Activated CD4-positive, CD25-positive, alpha-beta regulatory T cell treated with anti-CD3 and anti-CD28 coated beads, Interleukin-2, amount 50 U/mL, for 24 hours (primary cell): ENCODE measurements around the gene XRCC6.
"Not testable (repeated sequence)": the region's sequence is repeated elsewhere in the genome, so short reads cannot be mapped to it uniquely, and the experiment has no call there.

Experiments used
- ATAC-seq, 2 donors: fragments of 150-1000 bp; cut with Tn5 transposase; one replicate each; pipeline ENCODE4 v1.10.0; 2021; ENCODE audit warnings: mild to moderate bottlenecking in 1 of 2, moderate library complexity in 1 of 2

XRCC6 gene

DNA sequence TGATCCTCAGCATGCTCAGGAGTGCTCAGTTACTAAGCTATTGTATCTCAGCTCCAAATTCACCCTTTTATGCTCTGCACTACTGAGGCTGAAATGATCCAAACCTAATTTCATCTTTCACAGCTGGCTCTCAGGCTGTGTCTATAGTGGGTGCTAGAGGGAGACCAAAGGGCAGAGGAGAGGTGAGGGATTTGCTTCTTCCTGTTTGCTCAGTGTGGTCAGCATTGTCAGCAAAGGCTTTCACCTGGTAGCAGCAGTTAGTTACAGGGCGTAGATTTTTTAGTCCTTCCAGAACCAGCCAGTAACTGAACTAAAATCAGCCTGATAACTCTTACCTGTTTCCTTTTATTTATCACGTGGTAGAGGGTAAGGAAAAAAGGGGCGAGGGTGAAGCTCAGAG is 33.2 kb downstream of the XRCC6 start:
- ATAC-seq: no peak

DNA sequence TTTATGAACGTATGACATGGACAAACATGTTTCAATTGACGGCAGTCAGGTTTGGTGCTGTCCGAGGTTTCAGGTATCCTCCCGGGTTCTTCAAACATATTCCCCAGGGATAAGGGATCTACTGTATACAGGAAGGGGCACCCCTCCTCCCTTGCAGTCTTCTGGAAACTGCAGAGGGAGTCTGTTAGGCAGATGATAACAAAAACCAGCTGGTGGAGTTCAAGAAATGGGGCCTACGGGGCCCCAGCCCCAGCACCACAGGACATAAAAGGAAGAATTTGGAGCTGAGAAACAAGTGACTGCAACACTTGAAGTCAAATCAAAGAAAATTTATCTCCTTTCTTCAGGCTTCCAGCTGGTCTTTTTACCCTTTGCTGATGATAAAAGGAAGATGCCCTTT is 35.5 kb downstream of the XRCC6 start:
- ATAC-seq: no peak

DNA sequence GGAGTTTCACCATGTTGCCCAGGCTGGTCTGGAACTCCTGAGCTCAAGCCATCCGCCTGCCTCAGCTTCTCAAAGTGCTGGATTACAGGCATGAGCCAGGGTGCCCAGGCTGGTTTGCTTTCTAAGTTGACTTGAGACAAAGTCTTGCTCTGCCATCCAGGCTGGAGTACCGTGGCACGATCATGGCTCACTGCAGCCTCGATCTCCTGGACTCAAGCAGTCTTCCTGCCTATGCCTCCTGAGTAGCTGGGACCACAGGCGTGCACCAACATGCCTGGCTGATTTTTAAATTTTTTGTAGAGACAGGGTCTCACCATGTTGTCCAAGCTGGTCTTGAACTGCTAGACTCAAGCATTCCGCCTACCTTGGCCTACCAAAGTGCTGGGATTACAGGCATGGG is 36.6 kb downstream of the XRCC6 start:
- ATAC-seq: no peak

DNA sequence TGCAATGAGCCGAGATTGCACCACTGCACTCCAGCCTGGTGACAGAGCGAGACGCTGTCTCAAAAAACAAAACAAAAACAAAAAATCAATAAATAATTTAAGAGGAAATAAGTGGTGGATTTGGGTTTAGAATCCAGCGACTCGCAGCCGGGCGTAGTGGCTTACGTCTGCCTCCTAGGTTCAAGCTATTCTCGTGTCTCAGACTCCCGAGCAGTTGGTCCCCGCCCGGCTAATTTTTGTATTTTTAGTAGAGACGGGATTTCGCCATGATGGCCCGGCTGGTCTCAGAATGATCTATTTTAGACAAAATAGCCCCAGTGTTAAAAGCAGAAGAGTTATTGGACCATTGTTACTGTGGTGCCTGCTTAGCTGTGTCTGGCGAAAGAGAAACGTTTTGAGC is 37.8 kb downstream of the XRCC6 start:
- ATAC-seq: no peak

DNA sequence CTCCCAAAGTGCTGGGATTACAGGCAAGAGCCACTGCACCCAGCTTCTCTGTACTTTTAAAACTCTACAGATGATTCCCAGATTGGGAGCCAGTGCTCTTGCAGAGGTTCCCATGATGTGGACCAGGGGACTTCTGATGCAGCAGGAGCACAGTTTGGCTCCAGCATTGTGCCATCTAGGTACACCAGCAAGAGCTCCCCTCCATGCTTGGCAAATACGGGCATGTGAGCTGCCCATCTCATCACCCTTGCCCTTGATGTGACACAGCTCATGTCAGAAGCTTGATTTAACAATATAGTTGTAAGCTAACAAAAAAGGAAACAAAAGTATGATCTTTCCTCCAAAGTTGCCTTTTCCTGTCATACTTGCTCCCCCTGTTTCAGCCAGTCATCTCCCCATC is 38.8 kb downstream of the XRCC6 start:
- no peak for ATAC-seq

DNA sequence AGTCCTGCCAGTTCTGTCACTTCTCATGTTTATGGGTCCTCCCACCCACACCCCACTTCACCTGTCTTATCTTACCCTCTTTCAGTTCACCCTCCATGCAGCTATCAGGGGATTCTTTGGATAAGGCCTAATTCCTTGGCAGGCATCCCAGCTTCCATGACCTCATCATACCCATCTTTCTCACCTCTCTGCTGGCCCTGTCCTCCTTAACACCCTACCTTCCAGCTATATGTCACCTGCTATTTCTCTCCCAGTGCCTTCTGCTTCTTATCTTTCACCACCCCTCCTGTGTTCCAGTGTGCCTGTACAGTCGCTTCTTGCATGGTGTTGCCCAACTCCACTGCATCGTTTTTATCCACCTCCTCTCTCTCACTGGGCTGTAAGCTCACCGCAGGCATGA is 39.3 kb downstream of the XRCC6 start:
- no peak for ATAC-seq

DNA sequence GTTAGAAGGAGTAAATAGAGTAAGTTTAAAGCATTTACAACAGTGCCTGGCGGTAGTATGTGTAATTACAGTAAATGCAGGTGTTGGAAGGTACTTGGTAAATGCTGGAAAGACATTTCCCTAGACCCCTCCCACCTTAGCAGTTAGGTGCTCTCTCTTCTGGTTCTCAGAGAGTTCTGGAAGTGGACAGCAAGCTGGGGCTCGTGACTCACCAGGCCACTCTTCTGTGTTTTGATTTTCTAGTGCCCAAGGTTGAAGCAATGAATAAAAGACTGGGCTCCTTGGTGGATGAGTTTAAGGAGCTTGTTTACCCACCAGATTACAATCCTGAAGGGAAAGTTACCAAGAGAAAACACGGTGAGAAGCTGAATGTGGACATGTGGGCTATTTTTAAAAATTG is 40.0 kb downstream of the XRCC6 start:
- ATAC-seq: no peak

DNA sequence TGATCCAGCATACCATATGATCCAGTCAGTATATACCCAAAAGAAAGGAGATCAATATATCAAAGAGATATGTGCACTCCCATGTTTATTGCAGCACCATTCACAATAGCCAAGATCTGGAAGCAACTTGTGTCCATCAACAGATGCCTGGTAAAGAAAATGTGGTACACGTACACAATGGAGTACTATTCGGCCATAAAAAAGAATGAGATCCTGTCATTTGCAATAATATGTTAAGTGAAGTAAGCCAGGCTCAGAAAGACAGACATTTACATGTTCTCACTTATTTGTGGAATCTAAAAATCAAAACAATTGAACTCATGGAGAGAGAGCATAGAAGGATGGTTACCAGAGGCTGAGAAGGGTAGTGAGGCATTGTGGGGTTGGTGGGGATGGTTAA is 40.6 kb downstream of the XRCC6 start:
- ATAC-seq: no peak

DNA sequence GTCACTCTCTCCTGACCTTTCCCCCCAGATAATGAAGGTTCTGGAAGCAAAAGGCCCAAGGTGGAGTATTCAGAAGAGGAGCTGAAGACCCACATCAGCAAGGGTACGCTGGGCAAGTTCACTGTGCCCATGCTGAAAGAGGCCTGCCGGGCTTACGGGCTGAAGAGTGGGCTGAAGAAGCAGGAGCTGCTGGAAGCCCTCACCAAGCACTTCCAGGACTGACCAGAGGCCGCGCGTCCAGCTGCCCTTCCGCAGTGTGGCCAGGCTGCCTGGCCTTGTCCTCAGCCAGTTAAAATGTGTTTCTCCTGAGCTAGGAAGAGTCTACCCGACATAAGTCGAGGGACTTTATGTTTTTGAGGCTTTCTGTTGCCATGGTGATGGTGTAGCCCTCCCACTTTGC is 42.5 kb downstream of the XRCC6 start:
- ATAC-seq: not testable (repeated sequence)

DNA sequence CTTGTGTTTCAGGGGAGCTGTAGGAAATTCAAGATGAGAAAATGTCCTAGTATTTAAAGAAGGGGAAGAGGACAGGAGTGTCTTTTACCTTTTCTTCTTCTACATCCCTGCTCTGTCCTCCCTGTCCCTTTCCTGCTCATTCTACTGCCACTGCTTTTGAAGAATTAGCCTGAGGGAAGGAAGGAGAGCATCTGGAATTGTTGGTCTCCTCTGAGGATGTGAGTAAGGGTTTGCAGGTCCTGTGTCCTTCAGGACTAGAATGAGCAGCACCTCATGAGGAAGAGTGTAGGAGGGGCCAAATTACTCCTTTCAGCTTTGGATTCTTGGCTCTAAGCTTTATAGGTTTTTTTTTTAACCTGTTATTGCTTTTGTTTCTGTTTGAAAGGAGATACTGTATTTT is 43.4 kb downstream of the XRCC6 start:
- no peak for ATAC-seq

DNA sequence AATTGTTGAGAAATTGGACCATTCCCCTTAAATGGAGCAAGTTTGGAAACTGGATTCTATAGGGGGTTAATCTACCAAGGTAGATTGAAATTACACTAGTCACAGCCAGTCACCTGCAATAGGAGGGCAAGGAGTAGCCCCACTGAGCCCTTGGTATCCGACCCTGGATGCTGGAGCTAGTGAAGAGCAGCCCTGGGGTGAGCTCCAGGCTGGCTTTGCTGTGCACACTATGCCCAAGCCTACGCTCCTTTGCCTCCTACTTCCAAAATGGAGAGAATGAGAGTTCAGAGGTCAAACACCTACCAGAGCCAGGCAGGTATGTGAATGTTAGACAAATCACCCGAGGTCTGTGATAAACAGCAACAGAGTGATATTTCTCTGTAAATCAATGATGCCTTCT is 43.9 kb downstream of the XRCC6 start:
- no peak for ATAC-seq

DNA sequence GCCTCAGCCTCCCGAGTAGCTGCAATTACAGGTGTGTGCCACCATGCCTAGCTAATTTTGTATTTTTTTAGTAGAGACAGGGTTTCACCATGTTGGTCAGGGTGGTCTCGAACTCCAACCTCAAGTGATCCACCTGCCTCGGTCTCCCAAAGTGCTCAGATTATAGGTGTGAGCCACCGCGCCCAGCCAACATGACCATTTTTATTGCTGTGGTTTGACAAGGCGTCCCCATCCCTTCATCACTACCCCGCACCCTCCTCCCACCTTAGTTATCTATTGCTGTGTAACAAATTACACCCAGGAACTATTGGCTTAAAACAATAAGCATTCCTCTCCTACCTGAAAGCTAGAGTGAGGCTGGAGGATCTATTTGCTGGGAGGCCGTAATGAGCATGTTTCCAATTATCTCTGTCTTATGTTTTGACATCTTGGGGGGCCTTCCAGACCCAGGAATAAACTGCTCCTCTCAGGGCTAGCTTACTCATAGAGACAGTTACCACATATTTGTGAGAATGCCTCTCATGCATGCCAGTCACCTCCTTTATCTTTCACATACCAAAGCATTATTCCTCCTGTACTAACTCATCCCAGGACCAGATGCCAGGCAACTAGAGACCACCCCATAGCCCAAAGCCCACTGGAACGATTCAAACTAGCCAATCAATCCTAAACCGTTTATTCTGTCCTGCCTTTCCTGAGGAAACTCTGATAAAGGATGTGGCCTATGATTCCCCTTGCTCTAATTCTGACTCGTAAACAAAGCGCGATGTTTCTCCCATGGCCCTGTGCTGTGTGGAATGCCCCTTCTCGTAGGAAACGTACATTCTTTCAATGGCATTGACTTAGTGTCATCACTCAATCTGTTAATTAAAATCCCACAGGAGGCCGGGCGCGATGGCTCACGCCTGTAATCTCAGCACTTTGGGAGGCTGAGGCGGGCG is 48.1 kb downstream of the XRCC6 start:
- no peak for ATAC-seq

DNA sequence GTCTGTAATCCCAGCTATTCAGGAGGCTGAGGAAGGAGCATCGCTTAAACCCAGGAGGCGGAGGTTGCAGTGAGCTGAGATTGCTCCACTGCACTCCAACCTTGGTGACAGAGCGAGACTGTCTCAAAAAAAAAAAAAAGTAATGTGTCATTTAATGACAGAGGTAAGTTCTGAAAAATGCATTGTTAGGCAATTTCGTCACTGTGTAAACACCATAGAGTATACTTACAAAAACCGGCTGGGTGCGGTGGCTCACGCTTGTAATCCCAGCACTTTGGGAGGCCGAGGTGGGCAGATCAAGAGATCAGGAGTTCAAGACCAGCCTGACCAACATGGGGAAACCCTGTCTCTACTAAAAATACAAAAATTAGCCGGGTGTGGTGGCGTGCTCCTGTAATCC is 51.0 kb downstream of the XRCC6 start:
- ATAC-seq: not testable (repeated sequence)

DNA sequence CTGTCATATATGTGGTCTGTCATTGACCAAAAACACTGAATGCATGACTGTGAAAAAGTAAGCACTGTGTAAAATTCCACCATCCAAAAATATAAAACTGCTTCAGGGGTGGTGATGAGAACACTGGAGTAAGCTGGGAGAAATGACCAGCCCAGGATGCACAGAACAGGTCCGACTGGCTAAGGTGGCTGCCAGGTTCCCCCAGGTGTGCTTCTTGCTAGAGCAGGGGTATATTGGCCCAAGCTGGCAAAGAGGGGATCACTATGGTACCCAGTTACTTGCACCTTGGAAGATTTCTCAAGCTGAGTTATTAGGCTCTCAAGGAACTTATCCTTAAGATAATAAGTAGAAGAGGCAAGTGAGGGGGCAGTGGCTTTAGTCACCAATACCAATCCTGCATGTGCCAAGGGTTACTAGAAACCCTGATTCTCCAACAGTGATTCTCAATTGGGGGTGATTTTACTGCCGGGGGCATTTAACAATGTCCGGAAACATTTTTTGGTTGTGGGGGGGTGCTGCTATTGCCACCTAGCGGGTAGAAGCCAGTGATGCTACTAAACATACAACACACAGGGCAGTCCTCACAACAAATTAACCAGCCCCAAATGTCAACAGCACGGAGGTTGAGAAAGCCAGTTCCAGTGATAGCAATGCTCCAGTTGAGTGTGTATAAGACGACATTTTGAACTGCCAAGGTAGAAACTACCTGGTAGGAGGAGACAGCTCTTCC is 51.9 kb downstream of the XRCC6 start:
- ATAC-seq: no peak

DNA sequence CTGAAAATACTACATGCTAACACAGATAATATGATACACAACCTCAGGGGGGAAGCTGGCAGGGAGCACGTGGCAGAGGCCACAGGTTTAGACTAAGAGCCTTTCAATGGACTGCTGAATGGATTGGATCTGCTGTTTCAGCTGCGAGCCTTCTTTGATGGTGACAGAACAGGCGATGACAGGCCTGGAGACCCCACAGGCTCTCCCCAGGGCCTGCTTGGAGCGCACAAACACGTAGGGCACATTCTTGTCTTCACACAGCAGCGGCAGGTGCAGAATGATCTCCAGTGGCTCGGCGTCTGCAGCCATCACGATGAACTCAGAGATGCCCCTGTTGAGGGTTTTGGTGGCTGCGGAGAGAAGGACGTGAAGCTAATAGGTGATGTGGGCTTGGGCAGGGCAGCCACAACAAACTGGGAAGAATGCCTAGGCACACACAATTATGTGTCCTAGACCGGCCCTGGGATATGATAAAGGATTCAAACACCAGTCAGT is 53.8 kb downstream of the XRCC6 start:
- ATAC-seq: no peak

DNA sequence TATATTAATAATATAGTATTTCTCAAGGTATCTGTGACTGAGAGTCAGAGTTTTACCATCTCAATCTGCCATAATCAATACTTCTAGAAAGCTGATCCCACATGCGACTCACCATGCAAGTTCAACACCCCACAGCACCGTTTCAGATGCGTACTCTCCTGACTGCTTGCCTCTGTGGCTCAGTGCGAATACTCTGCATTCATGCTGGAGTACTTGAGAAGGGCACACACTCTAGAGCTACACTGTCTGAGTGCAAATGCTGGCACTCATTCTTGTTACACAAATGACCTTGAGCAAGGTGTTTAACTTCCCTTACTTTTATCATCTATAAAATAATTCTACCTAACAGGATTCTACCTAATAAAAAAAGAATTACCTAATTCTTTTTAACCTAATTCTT is 55.0 kb downstream of the XRCC6 start:
- ATAC-seq: no peak

DNA sequence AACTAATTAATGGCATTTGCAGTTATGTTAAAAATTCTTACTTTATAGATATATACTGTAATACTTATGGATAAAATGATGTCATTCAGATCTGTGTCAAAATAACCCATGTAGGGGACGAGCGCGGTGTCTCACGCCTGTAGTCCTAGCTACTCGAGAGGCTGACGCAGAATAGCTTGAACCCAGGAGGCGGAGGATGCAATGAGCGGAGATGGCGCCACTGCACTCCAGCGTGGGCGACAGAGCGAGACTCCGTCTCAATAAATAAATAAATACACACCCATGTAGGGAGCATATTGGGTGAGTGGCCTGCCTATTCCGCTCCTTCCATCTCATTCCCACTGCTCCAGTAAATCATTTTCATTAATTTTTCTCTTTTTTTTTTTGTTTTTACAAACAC is 60.5 kb downstream of the XRCC6 start:
- ATAC-seq: peak in 1 of 2 donors; percentile 30

DNA sequence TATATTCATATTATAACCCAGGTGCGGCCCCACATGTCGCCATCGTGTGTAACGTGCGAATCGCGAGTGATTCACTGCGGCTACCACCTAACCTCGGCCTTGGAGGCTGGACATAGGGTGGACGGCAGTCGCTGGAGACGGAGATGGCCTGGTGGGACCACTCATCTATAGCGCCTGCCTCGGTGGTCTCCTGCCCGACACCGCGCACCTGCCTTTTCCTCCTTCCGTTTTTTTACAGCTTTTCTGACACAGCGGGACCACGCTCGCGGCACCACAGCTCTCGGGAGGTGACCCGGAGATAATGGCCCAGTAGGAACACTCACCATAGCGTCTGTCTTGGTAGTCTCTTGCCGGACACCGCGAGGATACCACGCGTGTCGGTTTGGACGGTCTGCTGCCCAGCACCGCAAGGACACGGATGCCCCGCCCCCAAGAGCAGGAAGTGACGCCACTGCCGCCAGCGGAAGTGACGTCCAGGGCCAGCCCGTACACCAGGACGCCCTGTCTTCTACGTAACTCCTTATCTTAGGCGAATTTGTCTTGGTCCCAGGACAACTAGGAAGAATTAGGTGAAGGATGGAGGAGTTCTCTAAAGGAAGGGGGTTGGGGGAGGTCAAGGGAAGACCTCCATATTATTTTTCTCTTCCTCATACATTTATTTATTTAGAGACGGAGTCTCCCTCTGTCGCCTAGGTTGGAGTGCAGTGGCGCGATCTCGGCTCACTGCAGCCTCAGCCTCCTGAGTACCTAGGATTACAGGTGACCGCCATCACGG is 61.1 kb downstream of the XRCC6 start:
- peak; percentile 92 to 96 for ATAC-seq

DNA sequence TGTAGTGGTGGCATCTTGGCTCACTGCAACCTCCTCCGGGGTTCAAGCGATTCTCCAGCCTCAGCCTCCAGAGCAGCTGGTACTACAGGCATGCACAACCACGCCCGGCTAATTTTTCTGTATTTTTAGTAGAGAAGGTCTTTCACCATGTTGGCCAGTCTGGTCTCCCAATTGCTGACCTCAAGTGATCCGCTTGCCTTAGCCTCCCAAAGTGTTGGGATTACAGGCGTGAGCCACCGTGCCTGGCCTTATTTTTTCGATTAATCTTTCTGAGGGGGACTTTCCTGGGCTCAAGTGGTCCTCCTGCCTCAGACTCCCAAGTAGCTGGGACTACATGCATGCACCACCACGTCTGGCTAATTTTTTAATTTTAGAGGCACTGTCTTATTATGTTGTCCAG is 62.0 kb downstream of the XRCC6 start:
- ATAC-seq: no peak

DNA sequence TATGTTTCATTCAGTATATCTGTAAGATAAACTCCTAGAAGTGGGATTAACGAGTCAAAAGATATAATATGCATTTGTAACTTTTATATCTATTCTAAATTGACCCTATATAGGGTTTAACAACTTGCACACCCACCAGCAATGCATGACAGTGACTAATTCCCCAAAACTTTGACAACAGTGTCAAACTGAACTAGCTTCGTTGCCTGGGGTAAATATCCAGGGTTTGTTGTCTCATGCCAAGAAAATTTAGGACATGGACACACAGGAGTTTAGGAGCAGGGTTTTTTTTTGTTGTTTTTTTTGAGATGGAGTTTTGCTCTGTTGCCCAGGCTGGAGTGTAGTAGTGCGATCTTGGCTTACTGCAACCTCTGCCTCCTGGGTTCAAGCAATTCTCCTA is 62.5 kb downstream of the XRCC6 start:
- no peak for ATAC-seq

DNA sequence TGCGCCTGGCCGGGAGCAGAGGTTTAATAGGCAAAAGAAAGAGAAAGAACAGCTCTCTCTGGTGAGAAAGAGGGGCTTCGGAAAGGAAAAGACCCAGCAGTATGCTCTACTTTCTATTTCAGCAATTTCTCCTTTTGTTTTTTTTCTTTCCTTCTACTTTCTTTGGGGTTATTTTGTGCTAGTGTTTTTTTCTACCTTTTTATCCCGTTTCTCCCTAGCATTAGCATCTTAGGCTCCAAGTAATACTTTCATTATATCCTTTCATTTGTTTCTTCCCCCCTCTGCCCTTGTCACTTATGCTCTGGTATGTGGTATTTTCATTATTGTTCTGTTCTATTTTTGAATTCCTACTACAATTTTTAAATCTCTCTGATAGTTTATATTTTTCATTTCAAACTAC is 63.1 kb downstream of the XRCC6 start:
- ATAC-seq: no peak

DNA sequence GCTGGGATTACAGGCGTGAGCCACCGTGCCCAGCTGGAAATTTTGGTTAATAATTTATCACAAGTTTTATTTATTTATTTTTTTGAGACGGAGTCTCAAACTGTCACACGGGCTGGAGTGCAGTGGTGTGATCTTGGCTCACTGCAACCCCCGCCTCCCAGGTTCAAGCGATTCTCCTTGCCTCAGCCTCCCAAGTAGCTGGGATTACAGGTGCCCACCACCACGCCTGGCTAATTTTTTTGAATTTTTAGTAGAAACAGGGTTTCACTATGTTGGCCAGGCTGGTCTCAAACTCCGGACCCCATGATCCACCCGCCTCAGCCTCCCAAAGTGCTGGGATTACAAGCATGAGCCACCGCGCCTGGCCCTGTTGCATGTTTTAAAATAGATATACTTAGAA is 65.8 kb downstream of the XRCC6 start:
- not testable (repeated sequence) for ATAC-seq

DNA sequence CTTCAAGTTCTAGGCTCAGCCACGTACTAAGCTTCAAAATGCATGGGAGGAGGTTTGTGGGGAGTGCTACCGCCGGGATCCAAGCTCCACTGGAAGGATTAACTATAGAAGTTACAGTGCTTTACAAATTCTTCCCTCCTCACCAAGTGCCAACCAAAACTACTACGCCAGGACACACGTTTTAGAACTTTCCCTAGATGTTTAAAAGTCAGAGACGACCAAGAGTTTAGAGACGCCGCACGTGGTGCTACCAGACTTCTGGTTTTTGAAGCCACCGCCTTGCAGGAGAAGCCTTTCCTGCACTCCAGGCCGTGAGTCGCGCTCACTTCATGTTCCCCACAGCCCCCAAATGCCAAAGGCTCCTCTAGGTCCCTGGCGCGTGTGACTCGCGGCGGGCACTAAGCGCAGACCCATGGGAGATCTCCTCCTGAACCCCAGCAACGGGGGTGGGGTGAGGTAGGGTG is 66.8 kb downstream of the XRCC6 start:
- peak; percentile 8 to 26 for ATAC-seq
